ENCODE results near the gene NEURL2.

The NEURL2 gene

DNA sequence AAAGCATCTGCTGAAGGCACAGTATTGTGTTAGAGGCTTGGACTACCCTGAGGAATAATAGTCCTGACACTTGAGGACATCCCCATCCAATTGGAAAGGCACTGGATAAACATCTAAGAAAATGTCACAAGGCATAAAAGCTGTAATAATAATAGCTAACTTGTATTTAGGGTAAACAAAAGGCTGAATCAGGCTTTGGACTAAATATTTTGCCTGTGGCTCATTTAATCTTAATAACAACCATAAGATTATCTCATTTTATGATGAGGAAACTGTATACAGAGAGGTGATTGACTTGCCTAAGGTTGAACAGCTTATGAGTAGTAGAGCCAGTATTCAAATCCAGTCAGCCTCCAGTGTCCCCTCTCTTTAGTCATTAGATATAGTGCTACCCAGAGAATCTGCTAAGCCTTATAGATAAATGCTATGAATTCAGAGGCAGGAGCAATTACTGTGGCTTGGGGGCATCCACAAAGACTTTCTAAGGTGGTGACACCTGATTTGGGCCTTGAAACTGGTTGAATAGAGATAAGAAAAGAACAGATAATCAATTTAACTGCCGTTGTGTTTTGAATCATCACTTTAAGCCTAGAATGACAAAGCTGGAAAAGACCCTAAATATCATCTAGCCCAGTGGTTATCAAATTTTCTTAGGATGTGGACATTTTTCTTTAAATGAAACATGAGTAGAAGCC is 17.5 kb downstream of the NEURL2 start:
- Histone ChIP-seq H3K9me3 (ENCODE audit: control insufficient read depth, low read length) (no peaks in the 10 kb centered on the region), H3K4me3 (ENCODE audit: insufficient read depth, low read depth, low read length) (no peak overlapping the region), H3K4me1 (ENCODE audit: control insufficient read depth, insufficient read depth, low read length) (no peaks in the 10 kb centered on the region), H3K27ac (ENCODE audit: insufficient read depth, low read depth, low read length, poor library complexity, severe bottlenecking) (no peak overlapping the region), H3K27me3 (ENCODE audit: control insufficient read depth, insufficient read depth, low read length, poor library complexity, severe bottlenecking) (no peaks in the 10 kb centered on the region), H3K36me3 (ENCODE audit: control insufficient read depth, insufficient read depth, low read length) (no peaks in the 10 kb centered on the region)
- WGBS, 2 experiments: 82 to 100% methylated on average over 1 of the region's 1 CpG

DNA sequence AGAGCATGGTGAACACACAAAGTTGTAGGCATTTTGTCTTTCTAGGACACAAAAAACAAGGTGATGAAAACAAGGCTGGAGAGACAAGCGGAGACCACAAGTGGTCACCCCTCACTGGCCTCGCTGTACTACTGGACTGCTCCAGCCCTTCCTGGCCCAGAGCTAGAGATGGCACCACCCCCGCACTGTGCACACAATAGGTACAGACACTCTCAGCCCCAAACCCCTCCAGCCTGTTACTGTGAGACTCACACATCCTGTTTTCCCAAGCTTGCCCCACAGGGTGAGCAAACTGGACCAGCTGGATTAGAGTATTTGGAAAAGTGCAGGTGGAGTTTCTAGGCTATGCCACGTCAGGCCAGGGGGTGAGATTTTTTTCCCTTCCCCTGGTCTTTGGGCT is 18.4 kb downstream of the NEURL2 start:
- Histone ChIP-seq H3K27ac (ENCODE audit: insufficient read depth, low read depth, low read length, poor library complexity, severe bottlenecking) (no peak overlapping the region), H3K4me3 (ENCODE audit: insufficient read depth, low read depth, low read length) (no peak overlapping the region), H3K9me3 (ENCODE audit: control insufficient read depth, low read length) (no peaks in the 10 kb centered on the region), H3K4me1 (ENCODE audit: control insufficient read depth, insufficient read depth, low read length) (no peaks in the 10 kb centered on the region), H3K27me3 (ENCODE audit: control insufficient read depth, insufficient read depth, low read length, poor library complexity, severe bottlenecking) (no peaks in the 10 kb centered on the region), H3K36me3 (ENCODE audit: control insufficient read depth, insufficient read depth, low read length) (no peaks in the 10 kb centered on the region)
- WGBS, 2 experiments: 85 to 94% methylated on average over 4 of the region's 4 CpGs

DNA sequence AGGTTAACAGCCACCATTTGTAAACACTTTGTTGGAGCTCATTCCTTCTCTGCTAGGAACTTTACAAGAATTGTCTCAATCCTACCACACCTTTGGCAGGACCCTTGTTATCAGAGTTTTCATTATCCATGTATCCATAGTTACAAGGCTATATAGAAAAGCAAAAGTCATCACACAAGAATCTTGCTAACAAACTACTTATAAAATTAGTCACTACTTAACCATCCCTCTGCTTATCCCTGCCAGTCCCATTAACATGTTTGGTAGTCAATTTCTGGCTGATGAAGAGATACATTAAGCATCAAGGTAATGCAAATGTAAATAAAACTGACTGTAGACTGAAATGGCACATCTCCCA is 23.2 kb downstream of the NEURL2 start:
- Histone ChIP-seq H3K27ac (ENCODE audit: insufficient read depth, low read depth, low read length, poor library complexity, severe bottlenecking) (no peak overlapping the region), H3K36me3 (ENCODE audit: control insufficient read depth, insufficient read depth, low read length) (no peaks in the 10 kb centered on the region), H3K4me1 (ENCODE audit: control insufficient read depth, insufficient read depth, low read length) (no peaks in the 10 kb centered on the region), H3K27me3 (ENCODE audit: control insufficient read depth, insufficient read depth, low read length, poor library complexity, severe bottlenecking) (no peaks in the 10 kb centered on the region), H3K9me3 (ENCODE audit: control insufficient read depth, low read length) (no peaks in the 10 kb centered on the region), H3K4me3 (ENCODE audit: insufficient read depth, low read depth, low read length) (no peak overlapping the region)

DNA sequence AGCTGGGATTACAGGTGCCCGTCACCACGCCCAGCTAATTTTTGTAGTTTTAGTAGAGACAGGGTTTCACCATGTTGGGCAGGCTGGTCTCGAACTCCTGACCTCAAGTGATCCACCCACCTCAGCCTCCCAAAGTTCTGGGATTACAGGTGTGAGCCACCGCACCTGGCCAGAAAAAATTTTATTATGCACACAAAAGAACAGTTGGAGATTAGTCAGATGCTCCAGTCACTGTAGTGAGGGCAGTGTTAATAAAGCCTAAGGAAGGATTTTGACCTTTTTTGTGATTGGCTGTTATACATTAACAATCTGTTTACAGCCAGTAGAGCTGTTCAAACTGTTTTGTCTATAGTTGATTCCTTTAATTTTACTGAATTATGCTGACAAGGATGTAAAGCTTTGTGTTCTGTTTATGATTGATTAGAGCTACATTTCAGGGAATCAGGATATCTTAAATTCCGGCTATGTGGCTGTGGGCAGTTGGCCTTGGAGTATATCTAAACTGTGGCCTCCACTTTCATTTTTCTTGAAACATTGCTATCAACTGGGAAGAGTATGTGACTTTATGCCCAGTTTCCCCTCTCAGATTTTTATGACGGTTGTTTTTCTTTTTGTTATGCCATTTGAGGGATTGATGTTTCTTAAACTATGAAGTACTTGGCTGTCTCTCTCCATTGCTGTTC is 23.7 kb downstream of the NEURL2 start:
- Histone ChIP-seq H3K27me3 (ENCODE audit: control insufficient read depth, insufficient read depth, low read length, poor library complexity, severe bottlenecking) (no peaks in the 10 kb centered on the region), H3K4me3 (ENCODE audit: insufficient read depth, low read depth, low read length) (no peak overlapping the region), H3K27ac (ENCODE audit: insufficient read depth, low read depth, low read length, poor library complexity, severe bottlenecking) (no peak overlapping the region), H3K36me3 (ENCODE audit: control insufficient read depth, insufficient read depth, low read length) (no peaks in the 10 kb centered on the region), H3K9me3 (ENCODE audit: control insufficient read depth, low read length) (no peaks in the 10 kb centered on the region), H3K4me1 (ENCODE audit: control insufficient read depth, insufficient read depth, low read length) (no peaks in the 10 kb centered on the region)
- 90 to 92% methylated on average over 6 of the region's 6 CpGs for WGBS, 2 experiments

DNA sequence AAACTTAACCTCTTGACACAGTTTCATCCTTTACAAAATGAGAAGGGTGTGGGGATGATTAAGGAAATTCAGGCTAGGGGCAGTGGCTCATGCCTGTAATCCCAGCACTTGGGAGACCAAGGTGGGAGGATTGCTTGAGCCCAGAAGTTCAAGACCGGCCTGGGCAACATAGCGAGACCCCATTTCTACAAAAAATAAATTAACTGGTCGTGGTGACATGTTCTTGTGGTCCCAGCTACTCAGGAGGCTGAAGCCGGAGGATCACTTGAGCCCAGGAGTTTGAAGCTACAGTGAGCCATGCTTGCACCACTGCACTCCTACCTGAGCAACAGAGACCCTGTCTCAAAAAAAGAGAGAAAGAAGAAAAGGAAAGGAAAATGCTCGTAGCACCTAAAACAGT is 24.6 kb downstream of the NEURL2 start:
- Histone ChIP-seq H3K36me3 (ENCODE audit: control insufficient read depth, insufficient read depth, low read length) (no peaks in the 10 kb centered on the region), H3K27ac (ENCODE audit: insufficient read depth, low read depth, low read length, poor library complexity, severe bottlenecking) (no peak overlapping the region), H3K4me3 (ENCODE audit: insufficient read depth, low read depth, low read length) (no peak overlapping the region), H3K4me1 (ENCODE audit: control insufficient read depth, insufficient read depth, low read length) (no peaks in the 10 kb centered on the region), H3K9me3 (ENCODE audit: control insufficient read depth, low read length) (no peaks in the 10 kb centered on the region), H3K27me3 (ENCODE audit: control insufficient read depth, insufficient read depth, low read length, poor library complexity, severe bottlenecking) (no peaks in the 10 kb centered on the region)
- 92% methylated on average over 5 of the region's 5 CpGs for WGBS, 2 experiments

DNA sequence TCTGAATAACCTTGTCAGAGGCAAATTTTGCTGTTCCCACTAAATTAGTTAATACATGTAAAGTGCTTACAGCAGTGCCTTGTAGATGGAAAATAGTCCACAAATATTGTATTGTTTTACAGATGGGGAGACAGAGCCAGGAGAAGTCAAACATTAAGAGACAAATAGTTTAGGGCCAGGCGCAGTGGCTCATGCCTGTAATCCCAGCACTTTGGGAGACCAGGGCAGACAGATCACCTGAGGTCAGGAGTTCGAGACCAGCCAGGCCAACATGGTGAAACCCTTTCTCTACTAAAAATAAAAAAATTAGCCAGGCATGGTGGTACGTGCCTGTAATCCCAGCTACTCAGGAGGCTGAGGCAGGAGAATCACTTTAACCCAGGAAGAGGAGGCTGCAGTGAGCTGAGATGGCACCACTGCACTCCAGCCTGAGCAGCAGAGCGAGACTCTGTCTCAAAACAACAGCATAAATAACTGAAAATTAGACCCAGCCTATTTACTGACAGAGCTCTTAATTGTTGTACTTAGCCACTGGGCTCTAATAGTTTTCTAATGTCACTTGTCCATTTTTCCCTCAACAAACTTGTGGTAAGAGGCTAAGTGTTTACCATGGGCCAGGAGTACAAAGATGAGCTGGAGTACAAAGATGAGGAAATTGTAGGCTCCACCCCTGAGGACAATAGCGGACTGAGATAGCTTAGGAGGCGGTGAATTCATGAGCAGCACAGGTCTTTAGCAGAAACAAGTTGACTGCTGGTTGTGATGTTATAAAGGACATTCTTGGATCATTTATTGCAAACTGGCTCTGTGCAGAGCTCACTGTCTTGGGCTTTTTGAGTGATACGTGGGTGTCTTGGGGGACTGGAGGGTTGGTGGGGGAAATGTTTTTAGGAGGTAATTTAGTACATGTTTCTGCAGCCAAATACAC is 27.2 kb downstream of the NEURL2 start:
- H3K36me3 ChIP-seq (ENCODE audit: control insufficient read depth, insufficient read depth, low read length): no peaks in the 10 kb centered on the region
- no peak overlapping the region for H3K27ac ChIP-seq (ENCODE audit: insufficient read depth, low read depth, low read length, poor library complexity, severe bottlenecking)
- no peaks in the 10 kb centered on the region for H3K9me3 ChIP-seq (ENCODE audit: control insufficient read depth, low read length)
- no peaks in the 10 kb centered on the region for H3K27me3 ChIP-seq (ENCODE audit: control insufficient read depth, insufficient read depth, low read length, poor library complexity, severe bottlenecking)
- H3K4me3 ChIP-seq (ENCODE audit: insufficient read depth, low read depth, low read length): no peak overlapping the region
- H3K4me1 ChIP-seq (ENCODE audit: control insufficient read depth, insufficient read depth, low read length): no peaks in the 10 kb centered on the region
- WGBS, 2 experiments: 89 to 91% methylated on average over 7 of the region's 7 CpGs

DNA sequence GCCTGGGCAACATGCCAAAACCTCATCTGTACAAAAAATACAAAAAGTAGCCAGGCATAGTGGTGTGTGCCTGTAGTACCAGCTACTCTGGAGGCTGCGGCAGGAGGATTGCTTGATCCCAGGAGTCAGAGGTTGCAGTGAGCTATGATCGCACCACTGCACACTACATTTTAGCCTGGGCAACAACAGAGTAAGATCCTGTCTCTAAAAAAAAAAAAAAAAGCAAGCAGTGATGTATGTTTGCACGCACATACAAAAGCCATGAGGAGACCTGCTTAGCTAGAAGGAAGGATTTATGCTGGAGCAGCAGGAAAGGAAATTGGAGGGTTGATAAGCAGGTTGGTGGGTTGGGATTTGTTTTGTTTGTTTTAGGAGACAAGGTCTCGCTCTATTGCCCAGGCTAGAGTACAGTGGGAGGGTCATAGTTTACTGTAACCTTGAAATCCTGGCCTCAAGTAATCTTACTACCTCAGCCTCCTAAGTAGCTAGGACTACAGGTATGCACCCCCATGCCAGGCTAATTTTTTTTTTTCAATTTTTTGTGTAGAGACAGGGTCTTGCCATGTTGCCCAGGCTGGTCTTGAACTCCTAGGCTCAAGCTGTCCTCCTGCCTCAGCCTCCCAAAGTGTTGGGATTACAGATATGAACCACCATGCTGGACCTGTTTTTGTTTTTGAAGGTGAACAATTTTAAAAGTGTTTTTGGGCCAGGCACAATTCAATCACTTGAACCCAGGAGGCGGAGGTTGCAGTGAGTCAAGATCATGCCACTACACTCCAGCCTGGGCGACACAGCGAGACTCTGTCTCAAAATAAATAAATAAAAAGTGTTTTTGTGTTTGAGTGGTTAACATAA is 29.6 kb downstream of the NEURL2 start:
- Histone ChIP-seq H3K36me3 (ENCODE audit: control insufficient read depth, insufficient read depth, low read length) (no peaks in the 10 kb centered on the region), H3K27ac (ENCODE audit: insufficient read depth, low read depth, low read length, poor library complexity, severe bottlenecking) (no peak overlapping the region), H3K27me3 (ENCODE audit: control insufficient read depth, insufficient read depth, low read length, poor library complexity, severe bottlenecking) (no peaks in the 10 kb centered on the region), H3K9me3 (ENCODE audit: control insufficient read depth, low read length) (no peaks in the 10 kb centered on the region), H3K4me3 (ENCODE audit: insufficient read depth, low read depth, low read length) (no peak overlapping the region), H3K4me1 (ENCODE audit: control insufficient read depth, insufficient read depth, low read length) (peaks cover 3% of the 10 kb centered on the region)
- WGBS, 2 experiments: 91 to 96% methylated on average over 7 of the region's 7 CpGs

DNA sequence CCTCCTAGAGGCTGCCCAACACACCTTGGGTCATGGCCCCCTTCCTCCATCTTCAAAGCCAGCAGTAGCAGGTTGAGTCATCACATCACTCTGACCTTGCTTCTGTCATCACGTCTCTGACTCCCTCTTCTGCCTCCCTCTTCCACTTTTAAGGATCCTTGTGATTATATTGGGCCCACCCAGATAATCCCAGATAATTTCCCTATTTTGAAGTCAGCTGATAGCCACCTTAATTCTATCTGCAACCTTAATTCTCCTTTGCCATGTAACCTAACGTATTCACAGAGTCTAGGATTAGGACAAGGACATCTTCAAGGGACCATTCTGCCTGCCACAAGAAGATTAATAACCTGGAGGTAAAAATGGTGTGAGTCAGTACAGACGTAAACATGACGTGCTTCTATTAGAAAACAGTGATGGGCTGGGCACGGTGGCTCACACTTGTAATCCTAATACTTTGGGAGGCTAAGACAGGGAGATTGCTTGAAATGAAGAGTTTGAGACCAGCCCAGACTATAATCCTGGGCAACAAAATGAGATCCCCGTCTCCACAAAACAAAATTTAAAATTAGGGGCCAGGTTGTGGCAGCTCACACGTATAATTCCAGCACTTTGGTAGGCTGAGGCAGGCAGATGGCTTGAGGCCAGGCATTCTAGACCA is 30.3 kb downstream of the NEURL2 start:
- Histone ChIP-seq H3K4me1 (ENCODE audit: control insufficient read depth, insufficient read depth, low read length) (peaks cover 3% of the 10 kb centered on the region), H3K4me3 (ENCODE audit: insufficient read depth, low read depth, low read length) (no peak overlapping the region), H3K9me3 (ENCODE audit: control insufficient read depth, low read length) (no peaks in the 10 kb centered on the region), H3K27me3 (ENCODE audit: control insufficient read depth, insufficient read depth, low read length, poor library complexity, severe bottlenecking) (no peaks in the 10 kb centered on the region), H3K27ac (ENCODE audit: insufficient read depth, low read depth, low read length, poor library complexity, severe bottlenecking) (no peak overlapping the region), H3K36me3 (ENCODE audit: control insufficient read depth, insufficient read depth, low read length) (no peaks in the 10 kb centered on the region)
- 87 to 90% methylated on average over 7 of the region's 7 CpGs for WGBS, 2 experiments

DNA sequence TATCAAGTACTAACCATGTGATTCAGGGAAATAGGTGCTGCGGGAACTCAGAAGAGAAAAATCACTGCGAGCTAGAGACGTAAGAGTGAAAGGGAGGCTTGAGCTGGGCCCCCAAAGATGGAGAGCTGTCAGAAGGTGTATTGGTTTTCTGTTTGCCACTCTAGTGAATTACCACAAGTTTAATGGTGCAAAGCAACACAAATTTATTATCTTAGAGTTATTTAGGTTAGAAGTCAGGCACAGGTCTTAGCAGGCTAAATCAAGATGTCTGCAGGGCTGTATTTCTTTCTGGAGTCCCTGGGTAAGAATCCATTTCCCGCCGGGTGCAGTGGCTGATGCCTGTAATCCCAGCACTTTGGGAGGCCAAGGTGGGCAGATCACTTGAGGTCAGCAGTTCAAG is 31.1 kb downstream of the NEURL2 start:
- Histone ChIP-seq H3K9me3 (ENCODE audit: control insufficient read depth, low read length) (no peaks in the 10 kb centered on the region), H3K4me1 (ENCODE audit: control insufficient read depth, insufficient read depth, low read length) (peaks cover 3% of the 10 kb centered on the region), H3K4me3 (ENCODE audit: insufficient read depth, low read depth, low read length) (no peak overlapping the region), H3K27me3 (ENCODE audit: control insufficient read depth, insufficient read depth, low read length, poor library complexity, severe bottlenecking) (no peaks in the 10 kb centered on the region), H3K27ac (ENCODE audit: insufficient read depth, low read depth, low read length, poor library complexity, severe bottlenecking) (no peak overlapping the region), H3K36me3 (ENCODE audit: control insufficient read depth, insufficient read depth, low read length) (no peaks in the 10 kb centered on the region)
- WGBS, 2 experiments: 93 to 95% methylated on average over 5 of the region's 5 CpGs

All from ectodermal cell (in vitro differentiated cells).